ENCODE results near the gene TMEM178B.

TMEM178B gene

DNA sequence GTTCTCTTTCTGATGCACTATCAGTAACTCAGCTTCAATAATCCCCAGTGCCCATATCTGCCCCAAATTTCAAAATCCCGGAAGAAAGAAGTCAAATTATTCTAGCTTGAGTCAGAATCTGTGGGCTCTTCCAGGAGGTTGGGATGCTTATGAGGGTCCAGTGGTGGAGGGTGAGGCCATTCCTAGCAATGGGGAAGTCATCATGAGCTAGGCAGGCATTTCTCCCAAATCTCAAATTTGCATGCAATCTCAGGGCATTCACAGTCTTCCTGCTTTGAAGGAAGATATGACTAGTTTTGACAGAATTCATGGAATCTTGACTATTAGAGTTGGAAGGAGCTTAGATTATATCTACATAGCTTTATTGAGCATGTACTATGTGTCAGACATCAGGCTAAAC lies 313.0 kb downstream of the TMEM178B start:
- no peak overlapping the region for H3K27ac ChIP-seq
- H3K9me3 ChIP-seq, result no peaks in the 10 kb centered on the region
- TF ChIP-seq, protein P1, sequence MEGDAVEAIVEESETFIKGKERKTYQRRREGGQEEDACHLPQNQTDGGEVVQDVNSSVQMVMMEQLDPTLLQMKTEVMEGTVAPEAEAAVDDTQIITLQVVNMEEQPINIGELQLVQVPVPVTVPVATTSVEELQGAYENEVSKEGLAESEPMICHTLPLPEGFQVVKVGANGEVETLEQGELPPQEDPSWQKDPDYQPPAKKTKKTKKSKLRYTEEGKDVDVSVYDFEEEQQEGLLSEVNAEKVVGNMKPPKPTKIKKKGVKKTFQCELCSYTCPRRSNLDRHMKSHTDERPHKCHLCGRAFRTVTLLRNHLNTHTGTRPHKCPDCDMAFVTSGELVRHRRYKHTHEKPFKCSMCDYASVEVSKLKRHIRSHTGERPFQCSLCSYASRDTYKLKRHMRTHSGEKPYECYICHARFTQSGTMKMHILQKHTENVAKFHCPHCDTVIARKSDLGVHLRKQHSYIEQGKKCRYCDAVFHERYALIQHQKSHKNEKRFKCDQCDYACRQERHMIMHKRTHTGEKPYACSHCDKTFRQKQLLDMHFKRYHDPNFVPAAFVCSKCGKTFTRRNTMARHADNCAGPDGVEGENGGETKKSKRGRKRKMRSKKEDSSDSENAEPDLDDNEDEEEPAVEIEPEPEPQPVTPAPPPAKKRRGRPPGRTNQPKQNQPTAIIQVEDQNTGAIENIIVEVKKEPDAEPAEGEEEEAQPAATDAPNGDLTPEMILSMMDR (IDR thresholded peaks at IDR 0.05), result no peak
- no peak overlapping the region for H3K4me3 ChIP-seq (ENCODE audit: low read depth in 1 of 2, low read length in 1 of 2)
- no peaks in the 10 kb centered on the region for H3K36me3 ChIP-seq
- H3K4me1 ChIP-seq (ENCODE audit: control insufficient read depth in 1 of 2, insufficient read depth in 1 of 2, low read depth in 1 of 2, low read length in 1 of 2), result no peaks in the 10 kb centered on the region
- H3K27me3 ChIP-seq, result no peaks in the 10 kb centered on the region

DNA sequence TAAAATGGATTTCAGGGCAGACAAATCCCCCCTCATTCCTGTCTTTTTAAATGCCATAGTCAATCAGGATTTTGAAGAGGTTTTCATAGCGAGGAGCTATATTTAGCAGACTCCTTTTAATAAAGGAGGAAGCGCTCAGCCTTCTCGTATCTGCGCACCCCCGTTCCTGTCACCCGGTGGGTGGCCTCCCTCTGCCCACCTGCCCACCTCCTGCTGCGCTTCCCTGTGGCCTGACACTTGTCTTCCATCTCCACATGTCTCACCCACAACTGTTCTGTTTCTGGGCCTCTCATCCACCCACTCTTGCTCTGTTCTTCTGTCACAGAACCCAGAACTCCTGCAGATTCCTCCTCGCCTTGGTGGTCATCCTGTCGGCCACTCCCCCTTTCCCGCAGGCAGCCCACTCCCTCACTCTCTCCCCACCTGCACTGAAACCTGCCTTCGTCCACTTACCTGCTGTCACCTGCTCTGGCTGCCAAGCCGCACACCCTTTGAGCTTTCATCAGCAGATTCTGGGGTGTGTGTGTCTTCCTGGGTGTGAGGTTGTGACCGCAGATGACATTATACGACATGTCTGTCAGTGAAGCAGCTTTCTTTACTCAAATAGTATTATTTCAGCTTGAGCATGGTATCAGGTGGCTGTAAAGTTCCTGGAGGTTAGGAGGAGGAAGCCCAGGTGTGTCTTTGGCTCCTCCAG lies 313.8 kb downstream of the TMEM178B start:
- H3K27ac ChIP-seq, result no peak overlapping the region
- H3K36me3 ChIP-seq, result no peaks in the 10 kb centered on the region
- no peaks in the 10 kb centered on the region for H3K4me1 ChIP-seq (ENCODE audit: control insufficient read depth in 1 of 2, insufficient read depth in 1 of 2, low read depth in 1 of 2, low read length in 1 of 2)
- TF ChIP-seq, protein P1 (IDR thresholded peaks at IDR 0.05), result no peak
- H3K9me3 ChIP-seq, result no peaks in the 10 kb centered on the region
- H3K27me3 ChIP-seq, result no peaks in the 10 kb centered on the region
- no peak overlapping the region for H3K4me3 ChIP-seq (ENCODE audit: low read depth in 1 of 2, low read length in 1 of 2)

DNA sequence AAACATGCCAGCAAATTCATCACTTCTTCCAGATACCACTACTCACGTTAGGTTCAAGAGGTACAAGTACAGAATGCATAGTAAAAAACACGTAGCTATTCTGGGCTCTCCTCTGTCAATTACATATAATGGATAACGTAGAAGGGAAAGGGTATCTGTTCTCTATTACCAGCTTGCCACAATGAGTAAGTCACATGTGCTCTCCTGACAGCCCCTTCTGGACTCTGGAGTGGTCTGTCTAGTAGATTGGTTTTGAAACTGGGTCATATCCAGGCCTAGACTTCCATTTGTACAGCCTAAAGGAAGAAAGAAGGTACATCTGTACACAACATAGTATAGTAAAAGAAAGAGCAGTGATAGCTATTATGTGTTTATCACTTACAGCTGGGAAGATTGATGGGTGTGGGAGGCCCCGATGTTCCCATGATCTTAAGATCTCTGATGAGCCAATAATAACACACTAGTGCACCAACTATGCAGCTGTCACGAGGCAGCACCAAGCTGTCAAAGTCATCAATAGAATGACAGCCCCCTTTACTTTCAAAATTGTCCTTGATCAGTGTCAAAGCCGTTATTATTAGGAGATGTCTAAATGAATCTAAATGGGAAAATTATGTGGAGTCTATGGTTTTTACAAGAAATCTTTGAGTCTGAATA lies 315.4 kb downstream of the TMEM178B start:
- no peaks in the 10 kb centered on the region for H3K9me3 ChIP-seq
- H3K27ac ChIP-seq, result no peak overlapping the region
- TF ChIP-seq, protein P1 (IDR thresholded peaks at IDR 0.05), result no peak
- no peaks in the 10 kb centered on the region for H3K27me3 ChIP-seq
- H3K4me1 ChIP-seq (ENCODE audit: control insufficient read depth in 1 of 2, insufficient read depth in 1 of 2, low read depth in 1 of 2, low read length in 1 of 2), result no peaks in the 10 kb centered on the region
- H3K36me3 ChIP-seq, result no peaks in the 10 kb centered on the region
- no peak overlapping the region for H3K4me3 ChIP-seq (ENCODE audit: low read depth in 1 of 2, low read length in 1 of 2)

DNA sequence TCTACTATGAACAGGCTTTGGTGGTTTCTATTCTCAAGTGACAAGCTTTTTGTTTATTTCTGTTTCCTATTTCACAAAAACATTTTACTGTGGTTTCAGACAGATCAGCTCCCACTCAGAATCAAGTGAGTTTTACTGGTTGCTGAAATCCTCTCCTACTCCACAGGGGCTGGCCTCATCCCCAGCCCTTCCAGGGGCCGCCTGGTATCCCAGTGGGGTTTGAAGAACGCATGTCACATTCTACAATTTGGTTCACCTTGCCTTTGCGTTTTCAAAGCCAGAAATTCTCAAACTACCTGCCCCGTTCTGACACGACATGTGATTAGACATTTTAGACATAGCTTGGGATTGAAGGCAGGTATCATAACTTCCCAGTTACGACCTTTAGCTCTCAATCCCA lies 316.5 kb downstream of the TMEM178B start:
- Histone ChIP-seq H3K4me3 (ENCODE audit: low read depth in 1 of 2, low read length in 1 of 2) (no peak overlapping the region), H3K9me3 (no peaks in the 10 kb centered on the region), H3K36me3 (no peaks in the 10 kb centered on the region), H3K27me3 (no peaks in the 10 kb centered on the region), H3K4me1 (ENCODE audit: control insufficient read depth in 1 of 2, insufficient read depth in 1 of 2, low read depth in 1 of 2, low read length in 1 of 2) (no peaks in the 10 kb centered on the region), H3K27ac (no peak overlapping the region)
- TF ChIP-seq, protein P1 (IDR thresholded peaks at IDR 0.05), result no peak

DNA sequence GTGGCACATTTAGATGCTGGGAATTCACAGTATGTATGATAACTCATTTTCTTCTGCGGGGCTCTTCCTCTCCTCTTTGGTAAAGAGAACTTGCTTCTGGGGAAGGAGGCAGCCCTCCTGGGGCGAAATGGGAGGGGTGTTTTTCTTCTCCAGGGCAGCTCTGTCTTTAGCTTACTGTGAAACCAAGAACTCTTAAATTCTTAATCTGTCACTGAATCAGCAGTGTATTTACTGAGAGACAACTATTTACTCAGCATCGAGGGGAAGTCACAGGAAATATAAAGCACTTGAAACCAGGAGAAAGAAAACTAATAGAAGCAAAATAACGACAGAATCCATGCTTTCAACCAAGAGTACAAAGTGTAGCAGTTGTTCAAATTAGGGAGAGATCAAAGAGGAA lies 319.2 kb downstream of the TMEM178B start:
- Histone ChIP-seq H3K27ac (no peak overlapping the region), H3K4me3 (ENCODE audit: low read depth in 1 of 2, low read length in 1 of 2) (no peak overlapping the region), H3K27me3 (no peaks in the 10 kb centered on the region), H3K4me1 (ENCODE audit: control insufficient read depth in 1 of 2, insufficient read depth in 1 of 2, low read depth in 1 of 2, low read length in 1 of 2) (no peaks in the 10 kb centered on the region), H3K36me3 (no peaks in the 10 kb centered on the region), H3K9me3 (no peaks in the 10 kb centered on the region)
- TF ChIP-seq, protein P1 (IDR thresholded peaks at IDR 0.05), result no peak

Data from neutrophil (primary cell).